GM12892 (cell line): ENCODE data around the gene DONSON.
"Not testable (repeated sequence)": the region's sequence is repeated elsewhere in the genome, so short reads cannot be mapped to it uniquely, and the experiment has no call there.

Experiments
- DNase-seq: peaks from one replicate; pipeline ENCODE4 v3.0.0; 2011; ENCODE audit not compliant: insufficient read length
- FAIRE-seq: peaks from 2 replicates; lab custom pipeline; 2011; peaks lifted over from hg19 to GRCh38; lab: Jason Lieb, UNC
- POLR2A ChIP-seq: IDR thresholded peaks from 2 replicates; pipeline ENCODE4 v1.6.1; 2011; ENCODE audit warnings: low read depth, low read length, control low read depth
- POLR2AphosphoS5 ChIP-seq: IDR thresholded peaks from 2 replicates; pipeline ENCODE4 v1.6.1; 2011; ENCODE audit warnings: low read depth, low read length, control low read depth
- TAF1 ChIP-seq: IDR thresholded peaks from 2 replicates; pipeline ENCODE4 v1.6.1; 2011; ENCODE audit warnings: low read depth, mild to moderate bottlenecking, control low read depth, low read length, borderline replicate concordance

Gene DONSON

DNA sequence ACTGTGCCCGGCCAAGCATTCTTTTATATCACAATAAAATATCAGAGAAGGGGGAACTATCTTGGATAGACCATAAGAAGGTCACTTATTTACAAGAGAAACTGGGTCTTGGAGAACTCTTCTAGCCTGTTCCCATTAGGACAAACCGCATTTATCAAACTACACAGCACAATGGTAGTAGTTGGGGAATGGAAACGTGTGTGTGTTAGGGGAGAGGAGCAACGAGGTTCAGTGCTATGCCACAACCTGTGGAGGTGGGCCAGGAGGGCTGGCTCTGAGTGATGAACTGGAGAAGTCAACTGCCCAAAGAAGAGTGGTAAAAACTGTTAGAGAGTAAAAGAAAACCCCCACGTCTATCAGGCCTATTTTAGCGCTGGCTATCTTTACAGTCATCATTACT lies 1.6 kb downstream of the DONSON start:
- no peak for DNase-seq
- peak; percentile 38 for FAIRE-seq
- TF ChIP-seq POLR2AphosphoS5 (no peak), POLR2A (no peak), TAF1 (no peak)

DNA sequence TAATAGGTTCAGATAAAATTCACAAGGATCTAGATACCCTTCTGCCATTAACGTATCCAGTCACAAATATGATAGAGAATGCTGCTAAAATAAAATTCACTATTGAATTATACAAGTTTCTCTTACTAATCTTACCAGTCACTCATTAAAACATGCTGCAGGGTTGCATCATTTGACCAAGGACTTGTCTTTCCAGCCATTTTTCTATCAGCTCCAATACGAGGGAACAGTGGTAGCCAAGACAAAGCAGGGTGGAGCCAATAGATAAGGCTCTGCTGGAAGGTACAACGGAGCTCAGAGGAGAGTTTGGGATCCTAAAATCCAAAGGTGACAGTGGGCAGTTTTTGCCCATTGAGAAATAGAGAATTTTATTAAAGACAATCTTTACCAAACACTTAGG lies 4.0 kb downstream of the DONSON start:
- peak; percentile 9 for FAIRE-seq
- TF ChIP-seq POLR2A, result no peak
- TF ChIP-seq TAF1, result no peak
- TF ChIP-seq POLR2AphosphoS5, result no peak
- no peak for DNase-seq

- TF ChIP-seq TAF1, result no peak
- TF ChIP-seq POLR2AphosphoS5, result peak; percentile 39; the same call in 1 of the 2 replicates
- no peak; the same call in 1 of the 2 replicates for TF ChIP-seq POLR2A
- DNase-seq (no peak), FAIRE-seq (no peak)
These were observed 9.4 kb downstream of the DONSON start for GRCh38 chr21:33578959-33579542.

- FAIRE-seq (no peak), DNase-seq (no peak)
- TF ChIP-seq POLR2AphosphoS5, result no peak
- TF ChIP-seq POLR2A, result no peak
- TF ChIP-seq TAF1, result no peak
These were observed 10.3 kb downstream of the DONSON start for GRCh38 chr21:33578214-33578613.

GRCh38 chr21:33576741-33577141 lies 11.7 kb downstream of the DONSON start:
- FAIRE-seq, DNase-seq: not testable (repeated sequence)

- DNase-seq (no peak), FAIRE-seq (no peak)
- TF ChIP-seq POLR2A, result no peak
- no peak for TF ChIP-seq TAF1
- TF ChIP-seq POLR2AphosphoS5, result no peak
These were observed 16.1 kb downstream of the DONSON start for GRCh38 chr21:33572350-33572749.

GRCh38 chr21:33569991-33570390 lies 18.5 kb downstream of the DONSON start:
- no peak for TF ChIP-seq TAF1
- no peak for TF ChIP-seq POLR2AphosphoS5
- TF ChIP-seq POLR2A, result no peak
- DNase-seq, result no peak
- FAIRE-seq, result no peak

GRCh38 chr21:33568448-33568847 lies 20.0 kb downstream of the DONSON start:
- DNase-seq (no peak), FAIRE-seq (no peak)
- TF ChIP-seq POLR2AphosphoS5 (no peak), POLR2A (no peak), TAF1 (no peak)

GRCh38 chr21:33567914-33568313 lies 20.6 kb downstream of the DONSON start:
- TF ChIP-seq POLR2AphosphoS5 (no peak), TAF1 (no peak), POLR2A (no peak)
- DNase-seq (no peak), FAIRE-seq (no peak)

DNA sequence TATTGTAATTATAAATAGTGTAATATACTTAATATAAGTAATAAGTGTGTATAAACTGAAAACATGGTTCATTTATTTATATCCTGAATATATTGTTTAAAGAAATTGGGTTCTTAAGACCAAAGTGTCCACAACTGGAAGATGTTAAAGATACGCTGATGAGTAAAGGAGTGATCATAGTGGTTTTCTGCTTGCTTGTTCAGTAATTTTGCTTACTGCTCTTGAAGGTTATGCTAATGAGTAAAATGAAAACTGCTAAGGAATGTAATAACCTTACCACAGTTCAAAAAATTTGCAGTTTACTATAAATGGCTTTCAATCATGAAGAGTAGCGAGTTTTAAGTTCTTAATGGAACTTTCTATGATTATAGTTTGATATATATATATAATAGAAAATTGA lies 22.0 kb downstream of the DONSON start:
- TF ChIP-seq TAF1 (no peak), POLR2AphosphoS5 (no peak), POLR2A (no peak)

DNA sequence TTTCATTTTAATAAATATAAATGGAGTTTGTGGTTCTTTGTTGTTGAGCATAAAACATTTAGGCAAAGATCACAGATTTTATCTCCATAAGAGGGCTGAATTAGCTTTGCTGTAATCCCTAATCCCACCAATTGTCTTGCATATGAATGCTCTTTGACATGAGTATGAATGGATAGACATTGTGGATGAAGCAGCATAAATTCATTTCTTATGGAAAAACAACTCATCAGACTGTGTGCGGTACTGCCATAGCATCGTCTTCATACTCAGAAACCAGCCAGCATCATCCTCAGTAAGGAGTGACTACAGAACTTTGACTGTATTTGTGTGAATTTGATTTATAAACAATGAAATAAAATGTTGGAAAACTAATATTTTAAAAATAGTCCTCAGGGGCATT lies 26.1 kb downstream of the DONSON start:
- FAIRE-seq, result peak; percentile 33

More for the DNA sequence above, 22.0 kb downstream of the DONSON start:
- DNase-seq (no peak), FAIRE-seq (no peak)

DNA sequence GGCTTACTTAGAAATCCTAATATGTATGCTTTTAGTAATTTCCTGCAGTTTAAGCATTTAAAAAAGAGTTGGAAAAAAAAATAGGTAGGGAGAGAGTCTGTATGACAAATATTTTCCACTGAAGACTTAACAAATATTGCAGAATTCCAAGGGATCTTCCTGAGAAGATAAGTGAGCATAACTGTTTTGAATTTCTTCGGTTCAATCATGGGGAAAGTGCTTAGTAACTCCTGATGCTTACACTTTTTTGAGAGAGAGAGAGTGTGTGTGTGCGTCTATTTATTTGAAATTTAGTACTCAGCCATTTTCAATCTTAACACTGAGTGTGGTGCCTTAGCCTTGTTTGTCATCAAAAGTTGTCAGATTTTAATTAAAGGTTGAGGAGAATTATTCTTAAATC lies 27.1 kb downstream of the DONSON start:
- FAIRE-seq, result no peak

More for the DNA sequence above, 26.1 kb downstream of the DONSON start:
- TF ChIP-seq POLR2A (no peak), POLR2AphosphoS5 (no peak), TAF1 (no peak)
- no peak for DNase-seq

DNA sequence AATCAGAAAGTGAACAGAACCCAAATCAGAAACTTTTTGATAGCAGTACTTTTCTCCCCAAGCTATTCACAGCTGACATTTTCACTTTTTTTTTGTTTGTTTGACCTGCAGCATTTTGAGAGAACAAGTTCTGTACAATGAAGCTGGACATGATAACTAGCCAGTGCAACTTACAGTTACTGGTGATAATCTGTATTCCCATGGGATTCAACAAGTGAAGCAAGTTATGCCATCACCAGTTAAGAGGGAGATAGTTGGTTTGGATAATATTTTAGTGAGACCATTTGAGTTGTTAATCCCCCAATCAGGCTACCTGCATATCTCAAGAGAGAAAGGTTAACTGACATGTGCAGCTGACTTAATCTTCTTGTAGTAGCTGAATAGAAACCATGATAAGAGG lies 27.5 kb downstream of the DONSON start:
- 0 out of 2 replicates have a peak, but pooled peaks have one; percentile 39 for TF ChIP-seq POLR2AphosphoS5
- no peak; the same call in 1 of the 2 replicates for TF ChIP-seq POLR2A
- no peak for TF ChIP-seq TAF1
- no peak for DNase-seq
- peak; percentile 14 for FAIRE-seq

More for the DNA sequence above, 27.1 kb downstream of the DONSON start:
- TF ChIP-seq POLR2A (no peak), POLR2AphosphoS5 (no peak), TAF1 (no peak)
- DNase-seq, result no peak
